ENCODE results near the gene AKR7A3. TPM values are rescaled to one million over a fixed set of nuclear protein-coding genes. Genes with fewer than 3 reads are reported as not detected.
A peak's percentile ranks its signal among the peaks of the same experiment; 100 is the strongest.

AKR7A3 gene
- total and polyA plus RNA-seq, 10 of the 15 experiments (the other 5 are each of a cell fraction or from before 2014, with no cell fraction given) = 0.10 to 1.1 (median 0.25) TPM; not detected in 2

GRCh38 chr1:19331262-19331878 is 42.8 kb upstream of the AKR7A3 start:
- Histone ChIP-seq H3K4me2 (ENCODE audit: control insufficient read depth, insufficient read depth) (no peak overlapping the region), H3K36me3 (ENCODE audit: control insufficient read depth in 2 of 2, insufficient read depth in 2 of 2, low read length in 1 of 2) (peaks cover 0 to 5% of the 10 kb centered on the region in 2 experiments; a peak in 2 of 4 replicates), H3K27ac (ENCODE audit: control insufficient read depth, insufficient read depth) (no peak overlapping the region), H3K9me3 (replicated peaks; ENCODE audit: control insufficient read depth, insufficient read depth, low read length) (no peaks in the 10 kb centered on the region), H2AFZ (ENCODE audit: control insufficient read depth, low read depth, low read length) (no peak overlapping the region), H3K27me3 (replicated peaks in 1 of 2; ENCODE audit: control insufficient read depth in 2 of 2, insufficient read depth in 2 of 2, low read length in 1 of 2) (no peaks in the 10 kb centered on the region), H3K4me3 (no peak overlapping the region), H3K79me2 (ENCODE audit: control insufficient read depth, insufficient read depth, low read length) (no peaks in the 10 kb centered on the region), H4K20me1 (ENCODE audit: control insufficient read depth, insufficient read depth) (no peaks in the 10 kb centered on the region), H3K4me1 (ENCODE audit: control insufficient read depth, insufficient read depth, low read length) (no peaks in the 10 kb centered on the region), H3K9ac (ENCODE audit: control insufficient read depth, insufficient read depth, low read length) (no peak overlapping the region)
- ATAC-seq (no peak), DNase-seq (ENCODE audit: low read depth, low spot score) (no peak), FAIRE-seq (no peak)
- RAD21 ChIA-PET (ENCODE audit: unreplicated experiment) = no interaction called here
- in situ Hi-C loops (cut with MboI) (no loop called here), intact Hi-C loops (cut with micrococcal nuclease; ENCODE audit: unreplicated experiment) (no loop called here)
- no TSS peak for BruUV-seq (replicated peaks)
- 88% methylated on average over 13 of the region's 13 CpGs for WGBS (ENCODE audit: insufficient coverage, insufficient replicate concordance, low lambda C conversion rate, missing lambda C conversion rate)
- SMC1A ChIA-PET (ENCODE audit: uncharacterized antibody, unreplicated experiment) = no interaction called here
- no peak for TF ChIP-seq E4F1 (IDR thresholded peaks at IDR 0.05; ENCODE audit: borderline replicate concordance, partially characterized antibody)
- no peak for TF ChIP-seq RAD51 (IDR thresholded peaks at IDR 0.05)
- TF ChIP-seq POLR2A (IDR thresholded peaks at IDR 0.05; ENCODE audit: low read depth, low read length) = peak; percentile 51; the same call in 1 of the 2 replicates
- CTCF ChIA-PET = interaction anchor here (0.9 to 2.7 kb wide), 2 partner anchors 11 to 323 kb away, joined by 3 to 9 read pairs; no protein-coding TSS in a partner anchor
- POLR2A ChIA-PET = no interaction called here

Data from GM12878 (cell line).